Retina (tissue), 1 donor: ENCODE results near the gene EIF2B4.
"Not testable (repeated sequence)": the region's sequence is repeated elsewhere in the genome, so short reads cannot be mapped to it uniquely, and the experiment has no call there.

ENCODE experiments used
- DNase-seq: peaks from one replicate; pipeline ENCODE4 v3.0.0-alpha.2; 2016

Gene EIF2B4

GRCh38 chr2:27377618-27378095, 7.5 kb upstream of the EIF2B4 start:
- no peak for DNase-seq

GRCh38 chr2:27376866-27377617, 6.9 kb upstream of the EIF2B4 start:
- DNase-seq = no peak

DNA sequence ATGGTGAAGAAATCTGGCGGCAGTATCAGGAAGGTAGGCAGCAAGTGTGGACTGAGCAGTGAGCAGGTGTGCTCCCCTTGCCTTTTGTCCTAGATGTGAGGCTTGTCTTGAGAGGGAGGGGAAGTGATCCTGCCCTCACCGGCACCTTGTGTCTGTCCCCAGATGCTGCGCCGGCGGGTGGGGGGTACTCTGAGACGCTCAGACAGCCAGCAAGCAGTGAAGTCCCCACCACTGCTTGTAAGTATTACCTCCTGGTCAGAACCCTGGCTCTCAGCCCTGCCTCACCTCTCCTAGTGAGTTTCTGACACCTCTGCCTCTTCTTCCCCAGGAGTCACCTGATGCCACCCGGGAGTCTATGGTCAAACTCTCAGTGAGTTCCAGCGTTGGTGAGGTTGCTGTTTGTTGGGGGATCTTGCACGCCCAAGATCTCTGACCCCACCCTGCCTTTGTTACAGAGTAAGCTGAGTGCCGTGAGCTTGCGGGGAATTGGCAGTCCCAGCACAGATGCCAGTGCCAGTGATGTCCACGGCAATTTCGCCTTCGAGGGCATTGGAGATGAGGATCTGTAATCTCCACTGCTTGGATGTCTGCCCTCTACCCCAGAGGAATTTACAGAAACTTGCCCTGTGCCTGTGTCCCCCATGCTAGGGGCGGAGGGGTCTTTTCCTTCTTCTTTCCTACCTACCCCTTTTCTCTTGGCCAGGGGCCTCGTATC, 6.2 kb upstream of the EIF2B4 start:
- no peak for DNase-seq

GRCh38 chr2:27375513-27376099, 5.5 kb upstream of the EIF2B4 start:
- no peak for DNase-seq

- DNase-seq = no peak
These were observed 3.4 kb upstream of the EIF2B4 start for GRCh38 chr2:27373567-27373966.

DNA sequence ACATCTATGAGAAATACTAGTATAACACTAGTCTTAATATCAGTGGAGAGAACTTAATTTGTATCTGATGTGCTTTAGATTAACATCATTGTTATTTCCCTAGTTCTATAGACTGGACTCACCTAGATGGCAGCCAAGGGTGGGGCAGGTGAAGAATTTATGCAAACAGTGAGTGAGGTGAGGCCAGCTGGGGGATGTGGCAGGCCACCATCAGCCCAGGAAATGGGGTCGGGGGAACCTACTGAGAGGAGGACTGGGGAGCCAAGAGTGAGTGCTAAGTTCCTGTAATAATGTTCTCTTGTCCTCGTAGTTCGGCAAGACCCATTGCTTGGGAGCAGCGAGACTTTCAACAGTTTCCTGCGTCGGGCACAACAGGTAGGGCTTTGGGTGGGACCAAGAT, 2.8 kb upstream of the EIF2B4 start:
- no peak for DNase-seq

GRCh38 chr2:27370816-27371620, 880 bp upstream of the EIF2B4 start:
- no peak for DNase-seq

- DNase-seq = no peak
These were observed 590 bp downstream of the EIF2B4 start for GRCh38 chr2:27369471-27370025.

GRCh38 chr2:27363933-27364332, 6.2 kb downstream of the EIF2B4 start:
- no peak for DNase-seq

DNA sequence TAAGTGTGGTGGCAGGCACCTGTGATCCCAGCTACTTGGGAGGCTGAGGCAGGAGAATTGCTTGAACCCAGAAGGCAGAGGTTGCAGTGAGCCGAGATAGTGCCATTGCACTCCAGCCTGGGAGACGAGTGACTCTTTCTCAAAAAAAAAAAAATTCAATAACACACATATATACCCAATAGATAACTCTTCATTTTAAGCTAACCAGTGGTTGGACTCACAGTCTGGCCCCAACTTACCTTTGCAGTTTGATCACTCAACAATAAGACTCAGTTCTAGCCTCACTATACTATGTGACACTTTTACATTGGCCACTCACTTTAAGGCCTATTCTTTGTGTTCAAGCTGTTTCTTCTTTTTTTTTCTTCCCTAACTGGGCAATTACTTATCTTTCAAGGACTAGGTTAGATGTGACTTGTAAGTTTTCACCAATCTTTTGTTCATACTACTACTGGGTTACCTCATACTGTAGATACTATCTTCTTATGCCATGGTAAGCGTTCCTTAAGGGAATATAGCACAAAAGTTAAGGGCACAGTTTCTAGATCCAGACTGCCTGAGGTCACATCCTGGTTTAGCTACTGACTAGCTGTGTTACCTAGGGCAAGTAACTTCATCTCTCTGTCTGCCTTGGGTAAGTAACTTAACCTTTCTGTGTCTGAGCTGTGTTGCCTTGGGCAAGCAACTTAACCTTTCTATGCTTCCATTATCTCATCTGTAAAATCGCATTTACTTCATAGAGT, 7.3 kb downstream of the EIF2B4 start:
- DNase-seq = no peak

- DNase-seq = peak; percentile 99
These were observed 13.6 kb downstream of the EIF2B4 start, which contains the start of gene GTF3C2 for GRCh38 chr2:27356382-27357181. GTF3C2 (minus strand) TSS chr2:27356764; CDS start chr2:27343554, 13,210 bp downstream.

GRCh38 chr2:27356056-27356381, 14.1 kb downstream of the EIF2B4 start:
- no peak for DNase-seq

- DNase-seq = no peak
These were observed 15.6 kb downstream of the EIF2B4 start for GRCh38 chr2:27354597-27354927.

DNA sequence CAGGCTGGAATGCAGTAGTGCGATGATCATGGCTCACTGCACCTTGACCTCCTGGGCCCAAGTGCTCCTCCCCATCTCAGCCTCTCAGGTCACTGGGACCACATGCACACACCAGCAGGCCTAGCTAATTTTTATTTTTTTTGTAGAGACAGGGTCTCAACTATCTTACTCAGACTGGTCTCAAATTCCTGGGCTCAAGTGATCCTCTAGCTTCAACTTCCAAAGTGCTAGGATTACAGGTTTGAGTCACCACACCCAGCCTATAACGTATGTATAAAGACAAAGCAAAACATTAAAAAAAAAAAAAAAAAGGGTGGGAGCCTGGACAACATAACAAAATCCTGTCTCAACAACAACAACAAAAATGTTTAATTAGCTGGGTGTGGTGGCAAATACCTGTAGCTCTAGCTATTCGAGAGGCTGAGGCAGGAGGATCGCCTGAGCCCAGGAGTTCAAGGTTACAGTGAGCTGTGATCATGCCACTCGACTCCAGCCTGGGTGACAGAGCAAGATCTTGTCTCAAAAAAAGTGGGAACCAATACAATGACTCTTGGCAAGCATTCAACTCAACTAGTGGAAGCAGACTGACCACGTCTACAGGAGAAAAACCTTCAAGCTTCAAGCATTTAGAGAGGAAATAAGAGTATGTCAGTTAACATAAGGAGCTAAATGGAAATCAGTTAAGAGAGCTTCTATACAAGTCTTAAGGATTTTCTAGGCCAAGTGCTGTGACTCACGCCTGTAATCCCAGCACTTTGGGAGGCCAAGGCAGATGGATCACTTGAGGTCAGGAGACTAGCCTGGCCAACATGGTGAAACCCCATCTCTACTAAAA, 16.2 kb downstream of the EIF2B4 start:
- DNase-seq = no peak

DNA sequence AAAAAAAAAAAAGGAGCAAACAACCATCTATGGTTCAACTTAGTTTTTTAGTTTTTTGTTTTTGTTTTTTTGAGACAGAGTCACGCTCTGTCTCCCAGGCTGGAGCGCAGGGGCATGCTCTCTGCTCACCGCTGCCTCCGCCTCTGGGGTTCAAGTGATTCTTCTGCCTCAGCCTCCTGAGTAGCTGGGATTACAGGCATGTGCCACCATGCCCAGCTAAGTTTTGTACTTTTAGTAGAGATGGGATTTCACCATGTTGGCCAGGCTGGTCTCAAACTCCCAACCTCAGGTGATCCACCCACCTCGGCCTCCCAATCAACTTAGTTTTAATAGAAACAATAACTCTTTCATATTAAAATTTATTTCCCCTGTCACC, 16.8 kb downstream of the EIF2B4 start:
- not testable (repeated sequence) for DNase-seq

DNA sequence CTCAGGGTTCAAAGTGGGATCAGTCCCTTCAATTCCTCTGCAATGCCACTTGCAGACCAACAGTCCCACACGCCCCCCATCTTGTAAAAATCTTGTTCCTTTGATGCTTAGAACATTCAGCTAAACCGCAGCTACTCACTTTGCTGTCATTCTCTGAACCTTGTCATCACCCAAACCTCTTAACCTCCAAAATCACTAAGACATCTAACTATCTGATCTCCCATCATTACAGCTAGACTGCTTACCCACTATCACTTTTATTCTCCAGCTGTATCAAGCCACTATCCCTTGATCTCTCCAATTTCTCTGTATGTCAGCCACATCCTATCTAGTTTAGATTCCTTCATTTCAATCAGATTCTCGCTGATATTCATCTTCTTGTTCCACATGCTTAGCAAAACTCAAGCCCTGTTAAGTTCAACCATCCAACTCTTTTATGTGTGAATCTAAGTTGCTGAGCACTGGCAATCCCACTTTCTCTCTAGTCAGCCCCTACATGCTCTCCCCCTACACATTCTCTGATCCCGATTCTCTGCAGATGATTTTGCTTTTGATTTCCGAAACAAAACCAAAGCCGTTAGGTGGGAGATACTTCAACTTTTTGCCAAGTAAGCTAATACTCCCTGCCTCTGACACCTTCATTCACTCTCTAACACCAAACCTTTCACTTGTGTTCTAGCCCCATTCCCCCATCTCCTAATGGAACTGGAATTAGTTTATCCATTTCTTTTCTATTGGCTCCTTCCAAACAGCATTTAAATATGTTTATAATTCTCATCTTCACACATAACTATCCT, 18.1 kb downstream of the EIF2B4 start:
- DNase-seq = no peak

DNA sequence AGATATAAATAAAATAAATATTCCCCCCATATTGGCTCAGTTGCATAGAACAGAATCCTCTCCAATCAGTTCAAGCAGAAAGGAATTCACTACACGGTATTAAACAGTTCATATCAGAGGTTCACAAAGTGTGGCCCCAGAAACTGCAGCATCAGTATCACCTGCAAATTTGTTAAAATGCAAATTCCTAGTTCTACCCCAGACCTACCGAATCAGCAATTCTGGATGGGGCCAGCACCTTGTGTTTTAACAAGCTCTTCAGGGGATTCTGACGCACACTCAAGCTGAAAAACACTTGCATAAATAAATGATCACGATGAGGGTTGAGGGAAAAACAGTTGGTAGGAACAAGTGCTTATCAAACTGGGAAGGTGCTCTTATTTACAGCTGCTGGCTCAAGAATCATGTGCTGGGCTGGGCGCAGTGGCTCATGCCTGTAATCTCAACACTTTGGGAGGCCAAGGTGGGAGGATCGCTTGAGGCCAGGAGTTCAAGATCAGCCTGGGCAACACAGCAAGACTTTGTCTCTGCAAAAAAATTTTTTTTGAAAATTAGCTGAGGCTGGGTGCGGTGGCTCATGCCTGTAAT, 19.9 kb downstream of the EIF2B4 start:
- no peak for DNase-seq

DNA sequence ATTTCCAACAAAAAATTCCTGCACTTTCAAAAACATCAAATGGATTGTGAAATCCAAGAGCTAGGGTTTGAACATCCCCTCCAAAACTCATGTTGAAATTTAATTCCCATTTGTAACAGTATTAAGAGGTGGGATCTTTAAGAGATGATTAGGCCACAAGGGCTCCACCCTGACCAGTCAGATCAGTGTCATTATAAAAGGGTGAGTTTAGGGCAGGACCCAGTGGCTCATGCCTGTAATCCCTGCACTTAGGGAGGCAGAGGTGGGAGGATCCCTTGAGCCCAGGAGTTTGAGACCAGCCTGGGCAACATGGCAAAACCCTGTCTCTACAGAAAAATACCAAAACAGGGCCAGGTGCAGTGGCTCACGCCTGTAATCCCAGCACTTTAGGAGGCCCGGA, 22.5 kb downstream of the EIF2B4 start:
- DNase-seq = no peak

- DNase-seq = no peak
These were observed 34.0 kb downstream of the EIF2B4 start for GRCh38 chr2:27336173-27336572.
